Activated CD4-positive, alpha-beta T cell treated with anti-CD3 and anti-CD28 coated beads, Interleukin-2, amount 50 U/mL, for 24 hours (primary cell): ENCODE results near the gene RGS3.

Experiments
- DNase-seq, 2 donors: peaks; one replicate each; pipeline ENCODE4 v3.0.0-alpha.2; 2020; ENCODE audit warnings: low read depth in 1 of 2, low spot score in 1 of 2

RGS3 gene

GRCh38 chr9:113528811-113529210 is 65.3 kb downstream of the RGS3 start:
- DNase-seq: no peak

- DNase-seq: no peak
These were observed 65.9 kb downstream of the RGS3 start for GRCh38 chr9:113529336-113530009.

GRCh38 chr9:113530022-113530635 is 66.6 kb downstream of the RGS3 start:
- no peak for DNase-seq

GRCh38 chr9:113530942-113531341 is 67.4 kb downstream of the RGS3 start:
- no peak for DNase-seq

- DNase-seq: no peak
These were observed 68.6 kb downstream of the RGS3 start for GRCh38 chr9:113531919-113532808.

- DNase-seq: no peak
These were observed 69.3 kb downstream of the RGS3 start for GRCh38 chr9:113532809-113533190.

GRCh38 chr9:113533335-113534225 is 70.1 kb downstream of the RGS3 start:
- no peak for DNase-seq

GRCh38 chr9:113535756-113536155 is 72.2 kb downstream of the RGS3 start:
- no peak for DNase-seq

- DNase-seq: no peak
These were observed 72.6 kb downstream of the RGS3 start for GRCh38 chr9:113536166-113536482.

- DNase-seq: no peak
These were observed 73.1 kb downstream of the RGS3 start for GRCh38 chr9:113536483-113537228.

GRCh38 chr9:113537229-113537810 is 73.8 kb downstream of the RGS3 start:
- no peak for DNase-seq

- DNase-seq: no peak
These were observed 74.6 kb downstream of the RGS3 start for GRCh38 chr9:113538131-113538530.

GRCh38 chr9:113538701-113539430 is 75.3 kb downstream of the RGS3 start:
- no peak for DNase-seq

- no peak for DNase-seq
These were observed 76.9 kb downstream of the RGS3 start for GRCh38 chr9:113540466-113540865.

GRCh38 chr9:113541019-113541900 is 77.7 kb downstream of the RGS3 start:
- DNase-seq: no peak

GRCh38 chr9:113542006-113542405 is 78.5 kb downstream of the RGS3 start:
- no peak for DNase-seq

GRCh38 chr9:113542741-113543140 is 79.2 kb downstream of the RGS3 start:
- DNase-seq: no peak

- DNase-seq: no peak
These were observed 79.9 kb downstream of the RGS3 start for GRCh38 chr9:113543296-113543981.
